K562 (cell line): Measurements from ENCODE around the gene SOAT2. TPM values are rescaled to one million over a fixed set of nuclear protein-coding genes. Genes with fewer than 3 reads are reported as not detected.

Source experiments
- ATAC-seq: fragments of 200-7000 bp; cut with Tn5 transposase; 3 replicates; pipeline ENCODE4 v1.9.1; 2020; ENCODE audit warnings: moderate library complexity
- BruUV-seq: library from RNA; stranded (reverse); fragments of 400-500 nt; replicated peaks from 2 replicates; lab custom pipeline; 2021; lab: Mats Ljungman, UMichigan
- CTCF ChIA-PET: fragments of 300-600 bp; formaldehyde crosslinking; extraction: SDS; loops from one replicate; lab custom pipeline; 2021; ENCODE audit warnings: low intra/inter-chr PET ratio; lab: Yijun Ruan, JAX
- POLR2A ChIA-PET: fragments of 300-600, 350-650 bp; sonication (Branson Sonifier 250); formaldehyde crosslinking; extraction: SDS; loops from one replicate; lab custom pipeline; 2021; ENCODE audit warnings: antibody characterized with exemption, inconsistent platforms; lab: Yijun Ruan, JAX
- DNase-seq, 4 experiments: peaks; one replicate each; pipeline versions ENCODE4 v3.0.0 to v3.0.0-alpha.2; 2011 to 2018; ENCODE audit warnings: low spot score in 3 of 4, mixed read lengths in 3 of 4; ENCODE audit errors: extremely low read depth in 1 of 4
- FAIRE-seq: peaks from 2 replicates; lab custom pipeline; 2011; peaks lifted over from hg19 to GRCh38; lab: Jason Lieb, UNC
- H2AFZ ChIP-seq: 2 replicates; pipeline ENCODE4 v1.6.0; 2011; ENCODE audit warnings: low read depth, low read length, control low read depth, inconsistent platforms
- H3K27ac ChIP-seq: fragments of 200-600 bp; 3 replicates; pipeline ENCODE4 v1.8.0; 2011; ENCODE audit warnings: low read depth, mild to moderate bottlenecking, control low read depth, inconsistent platforms, low read length, moderate library complexity, mixed read lengths; ENCODE audit errors: extremely low read depth
- H3K27me3 ChIP-seq, 2 experiments: fragments of 300-600 bp in 1 of 2; 2 replicates in 1 of 2; 3 replicates in 1 of 2; pipeline versions ENCODE4 v1.6.0 to v1.8.0; 2011; ENCODE audit warnings: inconsistent platforms in 2 of 2, low read length in 2 of 2, mild to moderate bottlenecking in 1 of 2, mixed read lengths in 1 of 2, moderate library complexity in 1 of 2; ENCODE audit not compliant: control insufficient read depth in 2 of 2, insufficient read depth in 2 of 2
- H3K36me3 ChIP-seq: fragments of 300-600 bp; 3 replicates; pipeline ENCODE4 v1.8.0; 2011; ENCODE audit warnings: mild to moderate bottlenecking, low read length, inconsistent platforms; ENCODE audit not compliant: control insufficient read depth, insufficient read depth
- H3K4me1 ChIP-seq, 2 experiments: fragments of 200-600 bp in 1 of 2; replicated peaks in 1 of 2; 2 replicates in 1 of 2; 3 replicates in 1 of 2; pipeline versions ENCODE4 v1.5.1 to v1.8.0; 2011; ENCODE audit warnings: inconsistent platforms in 2 of 2, low read length in 2 of 2, mild to moderate bottlenecking in 1 of 2, mixed read lengths in 1 of 2, moderate library complexity in 1 of 2; ENCODE audit not compliant: control insufficient read depth in 2 of 2, insufficient read depth in 2 of 2
- H3K4me2 ChIP-seq: 2 replicates; pipeline ENCODE4 v1.6.1; 2011; ENCODE audit warnings: low read length, control low read depth, inconsistent platforms, mixed read lengths; ENCODE audit not compliant: insufficient read depth
- H3K4me3 ChIP-seq: fragments of 200-600 bp; sonication (generic), shearing (Covaris generic); 2 replicates; pipeline ENCODE4 v1.5.1; 2016; ENCODE audit warnings: control low read depth, inconsistent platforms
- H3K79me2 ChIP-seq: fragments of 200-600 bp; 3 replicates; pipeline ENCODE4 v1.8.0; 2011; ENCODE audit warnings: low read length, inconsistent platforms; ENCODE audit not compliant: control insufficient read depth, insufficient read depth
- H3K9ac ChIP-seq, 2 experiments: 2 replicates each; pipeline versions ENCODE4 v1.6.0 to v1.6.1; 2011; ENCODE audit warnings: low read depth in 2 of 2, low read length in 2 of 2, control low read depth in 1 of 2, inconsistent platforms in 1 of 2, mild to moderate bottlenecking in 1 of 2, mixed read lengths in 1 of 2; ENCODE audit not compliant: insufficient read depth in 1 of 2
- H3K9me1 ChIP-seq: one replicate; pipeline ENCODE4 v1.6.0; 2011; ENCODE audit warnings: inconsistent platforms, mild to moderate bottlenecking, low read length, moderate library complexity; ENCODE audit not compliant: control insufficient read depth, insufficient read depth
- H3K9me3 ChIP-seq: replicated peaks from 2 replicates; pipeline ENCODE4 v1.5.1; 2011; ENCODE audit warnings: low read depth, low read length, inconsistent platforms; ENCODE audit not compliant: control insufficient read depth, insufficient read depth
- H4K20me1 ChIP-seq: replicated peaks from 2 replicates; pipeline ENCODE4 v1.6.1; 2011; ENCODE audit warnings: low read length, inconsistent platforms, mixed read lengths; ENCODE audit not compliant: control insufficient read depth, insufficient read depth
- NCOA4 ChIP-seq: fragments of 450-650 bp; IDR thresholded peaks from 2 replicates; pipeline ENCODE4 v1.6.1; 2018; ENCODE audit warnings: mild to moderate bottlenecking; ENCODE audit not compliant: partially characterized antibody
- NFIC ChIP-seq: fragments of 450-650 bp; IDR thresholded peaks from 2 replicates; pipeline ENCODE4 v1.6.1; 2017; ENCODE audit warnings: mild to moderate bottlenecking, inconsistent platforms
- WHSC1 ChIP-seq: IDR thresholded peaks from one replicate; pipeline ENCODE4 v1.6.1; 2012; ENCODE audit warnings: low read length, control low read depth, inconsistent platforms
- ZBTB5 ChIP-seq: fragments of 450-650 bp; IDR thresholded peaks from 2 replicates; pipeline ENCODE4 v1.6.1; 2017; ENCODE audit warnings: antibody characterized with exemption
- WGBS: fragments of 100-300 bp; shearing (Covaris generic); methylation state at CpG from one replicate; pipeline ENCODE4 v1.1.6; 2016; ENCODE audit warnings: low coverage, mixed read lengths; ENCODE audit not compliant: insufficient coverage; ENCODE audit errors: missing lambda C conversion rate; 5-methylcytosine and 5-hydroxymethylcytosine counted together
- in situ Hi-C: fragments of 300-500 bp; cut with MboI; formaldehyde crosslinking; loops from 4 replicates; pipeline ENCODE4 v1.15.0; 2018; ENCODE audit warnings: inconsistent platforms, mixed read lengths
- intact Hi-C: fragments of 100-400 bp; cut with micrococcal nuclease; formaldehyde crosslinking; loops from 2 replicates; pipeline ENCODE4 v1.14.2; 2022
- polyA plus RNA-seq, 8 experiments: library from polyadenylated mRNA; depleted of rRNA in 4 of 8; stranded (reverse) in 5 of 8; unstranded in 3 of 8; fragments of >200 nt; fragmentation: Nextera tagmentation in 2 of 8; fragmentation: Illumina TruSeq in 1 of 8; extraction: Ambion mirVana in 2 of 8; extraction: Trizol in 1 of 8; gene quantifications; 2 replicates each; pipeline versions ENCODE4 v1.2.1 to v1.2.3, GENCODE V29; 2011 to 2014; ENCODE audit warnings: inconsistent platforms in 1 of 8, missing spikeins in 1 of 8
- total RNA-seq, 7 experiments: library from RNA; depleted of rRNA in 6 of 7; stranded (reverse); fragments of >200 nt in 6 of 7; fragmentation: Illumina TruSeq in 2 of 7; extraction: Trizol in 2 of 7; gene quantifications; 2 replicates each; pipeline versions ENCODE4 v1.2.1 to v1.2.3, GENCODE V29; 2011 to 2021; ENCODE audit warnings: low replicate concordance in 1 of 7

Gene SOAT2
- total and polyA plus RNA-seq, 9 of the 15 experiments (the other 6 are each of a cell fraction or from before 2014, with no cell fraction given): 0.04 TPM; not detected in 8

GRCh38 chr12:53171725-53172329 is 68.5 kb downstream of the SOAT2 start:
- intact Hi-C loops: no loop called here
- in situ Hi-C loops: no loop called here
- Histone ChIP-seq H3K27me3 (no peaks in the 10 kb centered on the region), H3K27ac (no peak overlapping the region), H2AFZ (0 out of 2 replicates have a peak overlapping the region, but pooled peaks have one; percentile 14), H4K20me1 (no peaks in the 10 kb centered on the region), H3K4me2 (no peak overlapping the region), H3K36me3 (no peaks in the 10 kb centered on the region), H3K9me3 (no peaks in the 10 kb centered on the region), H3K79me2 (no peaks in the 10 kb centered on the region), H3K9ac (peak overlapping the region in 1 of 2 experiments; percentile 73; a peak in 1 of 4 replicates), H3K9me1 (no peaks in the 10 kb centered on the region), H3K4me1 (peaks cover 13 to 22% of the 10 kb centered on the region in 2 experiments), H3K4me3 (no peak overlapping the region)
- ATAC-seq (peak; percentile 39), FAIRE-seq (no peak), DNase-seq (peak in 2 of 4 experiments; percentile 42)
- no TSS peak for BruUV-seq
- POLR2A ChIA-PET: interaction anchor here (0.6 to 3.6 kb wide), 3 partner anchors 9 to 321 kb away, joined by 3 to 15 read pairs (median 3); partner anchors contain the start of genes CSAD and ZNF740
- TF ChIP-seq NFIC: peak; percentile 83
- no peak for TF ChIP-seq NCOA4
- no peak for TF ChIP-seq WHSC1
- no peak for TF ChIP-seq ZBTB5
- 34% methylated on average over 10 of the region's 10 CpGs for WGBS
- CTCF ChIA-PET: no interaction called here
